Measurements from ENCODE around the gene SEMA4D. TPM values are rescaled to one million over a fixed set of nuclear protein-coding genes. Genes with fewer than 3 reads are reported as not detected.

Gene SEMA4D
- total and polyA plus RNA-seq, 2 of the 13 experiments (the other 11 are each of a cell fraction or from before 2014, with no cell fraction given): 0.13 to 0.16 TPM

- TF ChIP-seq PRDM10 (CRISPR knock-in tag; IDR thresholded peaks at IDR 0.05; ENCODE audit: low read depth): no peak
Measured at GRCh38 chr9:89538871-89539270, 41.0 kb upstream of the SEMA4D start (continued).

GRCh38 chr9:89537166-89537565 lies 39.3 kb upstream of the SEMA4D start:
- Histone ChIP-seq H3K27me3 (ENCODE audit: control insufficient read depth in 1 of 2, insufficient read depth in 2 of 2, low read length in 2 of 2) (peaks cover 2 to 13% of the 10 kb centered on the region in 2 experiments; a peak in 3 of 5 replicates), H3K9ac (ENCODE audit: insufficient read depth, low read depth, low read length) (no peak overlapping the region), H3K4me3 (replicated peaks in 1 of 3; ENCODE audit: insufficient read depth in 1 of 3, low read depth in 2 of 3, low read length in 3 of 3) (no peak overlapping the region), H2AFZ (ENCODE audit: low read length) (no peak overlapping the region), H3K27ac (ENCODE audit: extremely low read length, insufficient read depth, low read length) (no peak overlapping the region), H3K4me2 (ENCODE audit: low read depth, low read length) (no peak overlapping the region), H3K4me1 (ENCODE audit: insufficient read depth, low read length) (peaks cover 29% of the 10 kb centered on the region), H3K9me3 (ENCODE audit: low read length) (no peaks in the 10 kb centered on the region), H4K20me1 (ENCODE audit: insufficient read depth, low read length) (no peaks in the 10 kb centered on the region), H3K79me2 (ENCODE audit: insufficient read depth, low read length) (no peaks in the 10 kb centered on the region), H3K36me3 (replicated peaks in 1 of 2; ENCODE audit: control insufficient read depth in 1 of 2, insufficient read depth in 2 of 2, low read length in 2 of 2) (no peaks in the 10 kb centered on the region)
- CTCF ChIA-PET (ENCODE audit: low intra/inter-chr PET ratio, low total read pairs): no interaction called here
- TF ChIP-seq GTF3A (CRISPR knock-in tag; conservative IDR thresholded peaks at IDR 0.05) (no peak), CREB1 (IDR thresholded peaks at IDR 0.05) (no peak), CREB1 (CRISPR knock-in tag; IDR thresholded peaks at IDR 0.05) (no peak), POGZ (CRISPR knock-in tag; IDR thresholded peaks at IDR 0.05) (no peak), ZNF20 (CRISPR knock-in tag; IDR thresholded peaks at IDR 0.05) (no peak), CENPT (CRISPR knock-in tag; IDR thresholded peaks at IDR 0.05; ENCODE audit: low read depth) (no peak), ZBTB46 (CRISPR knock-in tag; IDR thresholded peaks at IDR 0.05; ENCODE audit: borderline replicate concordance) (no peak)
- no TSS peak for BruUV-seq (replicated peaks)
- no peak for FAIRE-seq
- in situ Hi-C loops (cut with HindIII; ENCODE audit: extremely low pct_ligation_motif_present, low pct_unique_long_range_greater_than_20kb): no loop called here
- POLR2A ChIA-PET: no interaction called here
- ATAC-seq: no peak
- no peak for DNase-seq (ENCODE audit: low spot score)
- 37% methylated on average over 2 of the region's 4 CpGs for WGBS (ENCODE audit: low lambda C conversion rate)
- intact Hi-C loops (cut with micrococcal nuclease; ENCODE audit: unreplicated experiment): no loop called here
